PC-3 (cell line): ENCODE measurements around the gene UGT1A3. TPM values are rescaled to one million over a fixed set of nuclear protein-coding genes. Genes with fewer than 3 reads are reported as not detected.
"Not testable (repeated sequence)": the region's sequence is repeated elsewhere in the genome, so short reads cannot be mapped to it uniquely, and the experiment has no call there.

Source experiments
- ATAC-seq: fragments of 200-7000 bp; cut with Tn5 transposase; 2 replicates; pipeline ENCODE4 v1.9.1; 2020; ENCODE audit warnings: mild to moderate bottlenecking, moderate library complexity
- BruUV-seq: library from RNA; stranded (reverse); fragments of 400-500 nt; replicated peaks from 2 replicates; lab custom pipeline; 2021; lab: Mats Ljungman, UMichigan
- CTCF ChIA-PET: fragments of 300-600 bp; sonication (Branson Sonifier 250); formaldehyde crosslinking; loops from one replicate; lab custom pipeline; 2022; ENCODE audit warnings: antibody characterized with exemption; lab: Charles Lee
- POLR2A ChIA-PET: fragments of 300-600 bp; sonication (Branson Sonifier 250); formaldehyde crosslinking; loops from one replicate; lab custom pipeline; 2022; ENCODE audit warnings: antibody characterized with exemption; ENCODE audit not compliant: unreplicated experiment; lab: Charles Lee
- DNase-seq: peaks from one replicate; pipeline ENCODE4 v3.0.0-alpha.2; 2015
- H2AFZ ChIP-seq: fragments of 300-600 bp; sonication (generic); 2 replicates; pipeline ENCODE4 v1.6.0; 2016; ENCODE audit warnings: antibody characterized with exemption, low read length
- H3F3A ChIP-seq: fragments of 300-600 bp; sonication (generic); one replicate; pipeline ENCODE4 v1.6.0; 2017; ENCODE audit warnings: antibody characterized with exemption, low read length, control low read depth, mild to moderate bottlenecking; ENCODE audit not compliant: unreplicated experiment
- H3K27ac ChIP-seq: fragments of 300-600 bp; sonication (generic); 2 replicates; pipeline ENCODE4 v1.5.1; 2016; ENCODE audit warnings: mild to moderate bottlenecking, low read length
- H3K27me3 ChIP-seq: fragments of 300-600 bp; sonication (generic); 2 replicates; pipeline ENCODE4 v1.6.1; 2016; ENCODE audit warnings: low read length, mixed read lengths
- H3K36me3 ChIP-seq: fragments of 300-600 bp; sonication (generic); 2 replicates; pipeline ENCODE4 v1.6.1; 2016; ENCODE audit warnings: low read depth, mixed run types, low read length, mixed read lengths
- H3K4me1 ChIP-seq: fragments of 300-600 bp; sonication (generic); 2 replicates; pipeline ENCODE4 v1.5.1; 2016; ENCODE audit warnings: low read length; ENCODE audit not compliant: insufficient read depth
- H3K4me2 ChIP-seq: fragments of 300-600 bp; sonication (generic); 2 replicates; pipeline ENCODE4 v1.6.0; 2016; ENCODE audit warnings: low read length
- H3K4me3 ChIP-seq: fragments of 300-600 bp; sonication (generic); 2 replicates; pipeline ENCODE4 v1.5.1; 2016; ENCODE audit warnings: mild to moderate bottlenecking, low read length, mixed read lengths
- H3K79me2 ChIP-seq: fragments of 300-600 bp; sonication (generic); 2 replicates; pipeline ENCODE4 v1.6.1; 2017; ENCODE audit warnings: low read length, mixed read lengths
- H3K9ac ChIP-seq: fragments of 300-600 bp; sonication (generic); 2 replicates; pipeline ENCODE4 v1.6.0; 2016; ENCODE audit warnings: mild to moderate bottlenecking, low read length
- H3K9me2 ChIP-seq: fragments of 300-600 bp; sonication (generic); replicated peaks from 2 replicates; pipeline ENCODE4 v1.6.1; 2016; ENCODE audit warnings: mixed run types, low read length, mixed read lengths
- H3K9me3 ChIP-seq: fragments of 300-600 bp; sonication (generic); 2 replicates; pipeline ENCODE4 v1.6.1; 2016; ENCODE audit warnings: low read length, mixed read lengths
- H4K20me1 ChIP-seq: fragments of 300-600 bp; sonication (generic); 2 replicates; pipeline ENCODE4 v1.6.1; 2016; ENCODE audit warnings: low read length, mixed read lengths
- EZH2 ChIP-seq: fragments of 300-600 bp; sonication (generic); IDR thresholded peaks from one replicate; pipeline ENCODE4 v1.6.1; 2017; ENCODE audit warnings: antibody characterized with exemption, mild to moderate bottlenecking, low read length; ENCODE audit not compliant: unreplicated experiment
- EZH2phosphoT487 ChIP-seq: fragments of 300-600 bp; sonication (generic); IDR thresholded peaks from 2 replicates; pipeline ENCODE4 v1.6.1; 2018; ENCODE audit warnings: mild to moderate bottlenecking, antibody characterized with exemption, low read length, borderline replicate concordance
- intact Hi-C: fragments of 100-400 bp; cut with micrococcal nuclease; formaldehyde crosslinking; loops from 2 replicates; pipeline ENCODE4 v1.9.0; 2023
- total RNA-seq: library from RNA; depleted of rRNA; stranded (reverse); fragments of >200 nt; gene quantifications from 2 replicates; pipeline ENCODE4 v1.2.3, GENCODE V29; 2014
- TF ChIP-seq, protein P1 (sequence below): fragments of 300-600 bp; sonication (generic); conservative IDR thresholded peaks from 2 replicates; pipeline ENCODE4 v1.5.1; 2017; ENCODE audit warnings: antibody characterized with exemption, low read depth, mild to moderate bottlenecking, low read length

The UGT1A3 gene
- total RNA-seq, 1 experiment from 2014 or later, result not detected

DNA sequence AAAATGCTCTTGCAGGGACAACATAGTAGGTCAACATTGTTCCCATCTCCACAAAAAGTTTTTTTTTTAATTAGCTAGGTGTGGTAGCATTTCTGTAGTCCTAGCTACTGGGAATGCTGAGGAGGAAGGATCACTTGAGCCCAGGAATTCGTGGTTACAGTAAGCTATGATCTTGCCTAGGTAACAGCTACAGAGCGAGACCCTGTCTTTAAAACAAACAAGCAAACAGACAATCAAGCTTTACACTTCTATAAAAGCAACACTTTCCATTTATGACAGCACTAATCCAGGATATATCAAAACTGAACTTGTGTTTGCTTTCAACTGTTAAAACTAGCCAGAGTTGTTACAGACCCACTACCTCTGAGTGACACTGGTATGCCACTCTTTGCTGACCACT is 12.0 kb downstream of the UGT1A3 start:
- no peak overlapping the region for H3K27ac ChIP-seq
- BruUV-seq, result no TSS peak
- H3K4me1 ChIP-seq, result no peaks in the 10 kb centered on the region
- TF ChIP-seq, protein P1, sequence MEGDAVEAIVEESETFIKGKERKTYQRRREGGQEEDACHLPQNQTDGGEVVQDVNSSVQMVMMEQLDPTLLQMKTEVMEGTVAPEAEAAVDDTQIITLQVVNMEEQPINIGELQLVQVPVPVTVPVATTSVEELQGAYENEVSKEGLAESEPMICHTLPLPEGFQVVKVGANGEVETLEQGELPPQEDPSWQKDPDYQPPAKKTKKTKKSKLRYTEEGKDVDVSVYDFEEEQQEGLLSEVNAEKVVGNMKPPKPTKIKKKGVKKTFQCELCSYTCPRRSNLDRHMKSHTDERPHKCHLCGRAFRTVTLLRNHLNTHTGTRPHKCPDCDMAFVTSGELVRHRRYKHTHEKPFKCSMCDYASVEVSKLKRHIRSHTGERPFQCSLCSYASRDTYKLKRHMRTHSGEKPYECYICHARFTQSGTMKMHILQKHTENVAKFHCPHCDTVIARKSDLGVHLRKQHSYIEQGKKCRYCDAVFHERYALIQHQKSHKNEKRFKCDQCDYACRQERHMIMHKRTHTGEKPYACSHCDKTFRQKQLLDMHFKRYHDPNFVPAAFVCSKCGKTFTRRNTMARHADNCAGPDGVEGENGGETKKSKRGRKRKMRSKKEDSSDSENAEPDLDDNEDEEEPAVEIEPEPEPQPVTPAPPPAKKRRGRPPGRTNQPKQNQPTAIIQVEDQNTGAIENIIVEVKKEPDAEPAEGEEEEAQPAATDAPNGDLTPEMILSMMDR, result no peak
- TF ChIP-seq EZH2phosphoT487, result no peak
- no peak for TF ChIP-seq EZH2
- H3K36me3 ChIP-seq, result no peaks in the 10 kb centered on the region
- no peaks in the 10 kb centered on the region for H3K27me3 ChIP-seq
- no peak overlapping the region for H2AFZ ChIP-seq
- H3K4me2 ChIP-seq, result no peak overlapping the region
- POLR2A ChIA-PET, result interaction anchor here (0.5 kb wide), 1 partner anchor 267 kb away, joined by 4 read pairs; no protein-coding TSS in a partner anchor
- H3K9ac ChIP-seq, result no peak overlapping the region
- intact Hi-C loops, result no loop called here
- CTCF ChIA-PET, result no interaction called here
- H3K79me2 ChIP-seq, result no peaks in the 10 kb centered on the region
- no peak overlapping the region for H3K4me3 ChIP-seq
- DNase-seq (no peak), ATAC-seq (no peak)
- no peaks in the 10 kb centered on the region for H4K20me1 ChIP-seq
- no peaks in the 10 kb centered on the region for H3K9me2 ChIP-seq
- no peaks in the 10 kb centered on the region for H3K9me3 ChIP-seq
- no peaks in the 10 kb centered on the region for H3F3A ChIP-seq

DNA sequence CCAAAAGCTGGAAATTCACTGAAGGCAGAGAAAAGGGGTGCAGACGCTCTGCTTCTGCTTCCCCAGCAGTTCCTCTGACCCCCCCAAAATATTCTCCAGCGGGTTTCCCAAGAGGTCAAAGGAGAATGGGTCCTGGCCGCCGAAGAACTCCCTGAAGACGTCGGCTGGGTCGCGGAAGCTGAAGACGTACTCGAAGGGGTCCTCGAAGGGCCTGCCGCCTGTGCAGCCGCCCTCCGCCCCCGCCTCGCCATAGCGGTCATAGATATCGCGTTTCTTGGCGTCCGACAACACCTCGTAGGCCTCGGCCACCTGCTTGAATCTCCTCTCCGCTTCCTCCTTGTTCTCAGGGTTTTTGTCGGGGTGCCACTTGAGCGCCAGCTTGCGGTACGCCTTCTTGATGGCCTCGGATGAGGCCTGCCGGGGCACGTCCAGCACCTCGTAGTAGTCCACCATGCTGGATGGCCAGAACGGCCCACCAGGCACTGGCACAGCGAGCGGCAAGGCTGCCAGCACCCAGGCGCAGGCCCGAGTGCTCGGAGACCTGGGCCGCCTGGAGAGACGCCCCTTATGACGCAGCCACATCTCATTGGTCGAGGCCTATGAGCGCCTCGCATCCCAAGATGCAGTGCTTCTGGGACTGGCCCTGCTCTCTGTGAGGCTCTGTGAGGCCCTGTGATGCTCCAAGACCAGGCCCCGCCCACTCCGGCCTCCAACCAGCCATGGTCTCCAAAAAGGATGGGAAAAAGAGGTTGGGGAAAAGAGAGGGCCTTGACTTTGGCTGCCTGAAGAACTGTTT is 14.8 kb downstream of the UGT1A3 start:
- no peaks in the 10 kb centered on the region for H3K4me1 ChIP-seq
- no peak overlapping the region for H2AFZ ChIP-seq
- H3K9me2 ChIP-seq, result no peaks in the 10 kb centered on the region
- no peaks in the 10 kb centered on the region for H3K9me3 ChIP-seq
- H3K36me3 ChIP-seq, result no peaks in the 10 kb centered on the region
- H3F3A ChIP-seq, result no peaks in the 10 kb centered on the region
- no TSS peak for BruUV-seq
- no peaks in the 10 kb centered on the region for H3K79me2 ChIP-seq
- no peak overlapping the region for H3K9ac ChIP-seq
- DNase-seq (no peak), ATAC-seq (no peak)
- intact Hi-C loops, result no loop called here
- H3K27ac ChIP-seq, result no peak overlapping the region
- H3K4me3 ChIP-seq, result no peak overlapping the region
- POLR2A ChIA-PET, result no interaction called here
- H3K4me2 ChIP-seq, result no peak overlapping the region
- no peaks in the 10 kb centered on the region for H3K27me3 ChIP-seq
- TF ChIP-seq EZH2 (no peak), EZH2phosphoT487 (no peak)
- TF ChIP-seq, protein P1, result no peak
- no peaks in the 10 kb centered on the region for H4K20me1 ChIP-seq
- CTCF ChIA-PET, result no interaction called here

DNA sequence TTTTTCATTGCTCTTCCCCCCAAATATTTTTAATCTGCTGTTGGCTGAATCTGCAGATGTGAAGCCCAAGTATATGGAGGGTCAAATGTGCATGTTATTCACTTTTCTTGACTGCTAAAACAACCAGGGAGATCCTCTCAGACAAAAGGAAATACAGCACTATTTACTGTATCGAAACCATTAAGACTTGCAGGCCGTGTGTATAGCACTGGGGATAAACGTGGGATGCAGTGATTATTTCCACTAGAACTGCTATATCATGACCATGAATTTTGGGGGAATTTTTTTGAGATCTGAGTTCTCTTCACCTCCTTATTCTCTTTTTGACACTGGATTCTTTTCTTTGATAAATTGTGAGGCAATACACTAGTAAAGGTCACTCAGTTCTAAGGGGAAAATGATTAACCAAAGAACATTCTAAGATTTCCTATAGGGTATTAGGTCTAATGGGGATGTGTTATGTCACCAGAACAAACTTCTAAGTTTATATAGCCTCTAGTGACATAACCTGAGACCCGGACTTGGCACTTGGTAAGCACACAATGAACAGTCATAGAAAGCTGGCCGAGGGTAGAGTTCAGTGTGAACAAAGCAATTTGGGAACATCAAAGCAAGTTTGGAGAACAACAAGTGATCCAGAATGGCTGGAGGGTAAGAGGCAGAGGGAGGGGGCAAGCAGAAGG is 16.4 kb downstream of the UGT1A3 start:
- no peaks in the 10 kb centered on the region for H3K79me2 ChIP-seq

DNA sequence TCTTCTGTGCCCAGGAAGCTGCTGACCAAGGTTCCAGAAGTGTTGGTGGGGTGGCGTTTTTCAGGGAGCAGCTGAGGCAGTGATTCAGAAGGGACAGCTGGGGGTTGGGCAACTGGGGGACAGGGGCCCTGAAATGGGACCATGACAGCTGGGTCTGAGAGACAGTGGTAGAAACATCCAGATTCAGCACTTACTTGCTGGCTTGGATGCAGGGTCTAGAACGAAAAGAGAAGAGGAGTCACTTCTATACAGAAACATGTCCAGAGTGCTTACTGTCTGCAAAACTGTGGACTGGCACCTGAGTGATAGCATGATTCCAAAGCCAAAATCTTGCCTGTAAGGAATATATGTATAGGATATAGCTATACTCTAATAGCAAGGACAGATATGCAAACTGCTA is 17.0 kb downstream of the UGT1A3 start:
- CTCF ChIA-PET, H3K4me2 ChIP-seq, H3K27me3 ChIP-seq, ATAC-seq, H3K36me3 ChIP-seq, POLR2A ChIA-PET, H3K9me3 ChIP-seq, intact Hi-C loops, H3K4me1 ChIP-seq, H3K27ac ChIP-seq, BruUV-seq, H3K9ac ChIP-seq, H2AFZ ChIP-seq, H3K9me2 ChIP-seq, DNase-seq, H3K79me2 ChIP-seq, H3F3A ChIP-seq, H3K4me3 ChIP-seq, H4K20me1 ChIP-seq: not testable (repeated sequence)

More for the DNA sequence above, 16.4 kb downstream of the UGT1A3 start:
- no peak for DNase-seq
- intact Hi-C loops, result no loop called here
- no peaks in the 10 kb centered on the region for H3K27me3 ChIP-seq
- H4K20me1 ChIP-seq, result no peaks in the 10 kb centered on the region
- H3K27ac ChIP-seq, result no peak overlapping the region
- TF ChIP-seq EZH2, result no peak
- TF ChIP-seq EZH2phosphoT487, result no peak
- TF ChIP-seq, protein P1, result no peak
- ChIA-PET POLR2A (no interaction called here), CTCF (no interaction called here)
- no TSS peak for BruUV-seq
- H3K9me2 ChIP-seq, result no peaks in the 10 kb centered on the region
- no peaks in the 10 kb centered on the region for H3K4me1 ChIP-seq
- no peak overlapping the region for H3K4me3 ChIP-seq
- no peak for ATAC-seq
- H3K9me3 ChIP-seq, result no peaks in the 10 kb centered on the region
- H3F3A ChIP-seq, result no peaks in the 10 kb centered on the region
- no peak overlapping the region for H2AFZ ChIP-seq
- no peaks in the 10 kb centered on the region for H3K36me3 ChIP-seq
- H3K9ac ChIP-seq, result no peak overlapping the region
- no peak overlapping the region for H3K4me2 ChIP-seq
